HG03066 (cell line): ENCODE data around the gene GPR150.

Experiments
- ATAC-seq: cut with Tn5 transposase; IDR thresholded peaks from one replicate; pipeline ENCODE4 v1.9.1; 2021; ENCODE audit warnings: low read depth; ENCODE audit not compliant: unreplicated experiment

The GPR150 gene

GRCh38 chr5:95620030-95620869, at the start of gene GPR150:
Gene GPR150, plus strand, starts transcription at chr5:95620087. Its CDS starts 189 bp downstream, at chr5:95620276.
- peak; percentile 59 for ATAC-seq

- ATAC-seq, result no peak
Observed at GRCh38 chr5:95572016-95572415, 47.9 kb upstream of the GPR150 start.

- ATAC-seq, result no peak
Observed at GRCh38 chr5:95581576-95581975, 38.3 kb upstream of the GPR150 start.

DNA sequence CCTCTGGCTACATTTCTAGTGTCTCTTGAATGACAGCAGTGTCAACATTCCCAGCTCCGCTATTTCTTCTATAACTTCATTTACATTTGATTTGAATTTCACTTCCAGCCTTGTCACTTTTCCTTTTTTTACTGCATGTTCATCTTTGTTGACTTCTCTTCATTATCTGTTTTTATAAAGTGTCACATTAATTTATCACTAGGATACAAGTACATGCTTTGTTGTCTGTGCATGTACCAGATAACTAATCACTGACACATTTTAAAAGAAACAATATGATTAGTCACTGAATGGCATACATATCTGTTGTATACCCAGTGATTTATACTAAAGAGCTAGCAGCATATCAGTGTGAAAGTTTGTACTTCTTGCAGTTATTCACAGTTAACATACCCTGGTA, 35.9 kb upstream of the GPR150 start:
- no peak for ATAC-seq

DNA sequence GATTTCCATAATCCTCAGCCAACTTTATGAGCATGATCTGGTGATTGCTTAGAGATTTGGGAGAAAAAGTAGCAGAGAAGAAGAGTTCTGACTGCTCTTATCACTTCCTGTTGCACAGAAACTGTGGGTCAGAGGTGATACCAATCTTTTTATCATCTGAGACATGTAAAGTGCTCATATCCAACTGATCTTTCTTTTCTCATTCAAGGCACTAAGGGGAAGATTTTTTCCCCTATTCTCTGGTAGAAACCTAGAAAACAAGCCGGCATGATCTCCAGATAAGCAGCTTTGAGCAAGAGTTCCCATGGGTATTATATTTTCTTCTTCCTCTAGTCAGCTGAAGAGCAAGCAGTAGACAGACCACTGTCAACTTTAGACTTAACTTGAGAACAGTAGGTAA, 29.0 kb upstream of the GPR150 start:
- ATAC-seq, result no peak

GRCh38 chr5:95591490-95591901, 28.4 kb upstream of the GPR150 start:
- ATAC-seq, result no peak

DNA sequence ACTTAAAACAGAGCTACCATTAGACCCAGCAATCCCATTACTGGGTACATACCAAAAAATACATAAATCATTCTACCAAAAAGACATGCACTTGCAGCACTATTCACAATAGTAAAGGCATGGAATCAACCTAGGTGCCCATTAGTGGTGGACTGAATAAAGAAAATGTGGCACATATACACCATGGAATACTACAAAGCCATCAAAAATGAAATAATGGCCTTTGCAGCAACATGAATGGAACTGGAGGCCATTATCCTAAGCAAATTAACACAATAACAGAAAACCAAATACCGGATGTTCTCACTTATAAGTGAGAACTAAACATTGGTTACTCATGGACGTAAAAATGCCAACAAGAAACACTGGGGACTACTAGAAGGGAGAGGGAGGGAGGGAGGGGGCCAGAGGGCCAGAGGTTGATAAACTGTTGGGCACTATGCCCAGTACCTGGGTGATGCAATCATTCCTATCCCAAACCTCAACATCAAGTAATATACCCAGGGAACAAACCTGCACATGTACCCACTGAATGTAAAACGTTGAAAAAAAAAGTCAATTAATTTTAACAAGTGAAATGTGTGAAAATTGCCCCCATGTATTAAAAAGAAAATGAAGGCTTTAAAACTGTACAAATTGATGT, 24.5 kb upstream of the GPR150 start:
- no peak for ATAC-seq

GRCh38 chr5:95599252-95599651, 20.6 kb upstream of the GPR150 start:
- no peak for ATAC-seq

- ATAC-seq, result no peak
Observed at GRCh38 chr5:95600557-95600956, 19.3 kb upstream of the GPR150 start.

DNA sequence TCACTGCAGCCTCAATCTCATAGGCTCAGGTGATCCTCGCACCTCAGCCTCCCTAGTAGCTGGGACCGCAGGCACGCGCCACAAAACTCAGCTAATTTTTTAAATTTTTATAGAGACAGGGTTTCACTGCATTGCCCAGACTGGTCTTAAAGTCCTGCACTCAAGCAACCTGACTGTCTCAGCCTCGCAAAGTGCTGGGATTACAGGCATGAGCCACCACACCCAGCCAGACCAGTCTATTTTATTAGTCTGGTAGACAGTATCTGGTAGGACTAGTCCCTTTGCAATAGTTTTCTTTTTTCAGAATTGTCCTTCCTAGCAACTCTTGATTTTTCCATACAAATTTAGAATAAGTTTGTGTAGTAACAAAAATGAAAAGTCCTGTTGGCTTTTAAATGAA, 14.1 kb upstream of the GPR150 start:
- ATAC-seq, result no peak

DNA sequence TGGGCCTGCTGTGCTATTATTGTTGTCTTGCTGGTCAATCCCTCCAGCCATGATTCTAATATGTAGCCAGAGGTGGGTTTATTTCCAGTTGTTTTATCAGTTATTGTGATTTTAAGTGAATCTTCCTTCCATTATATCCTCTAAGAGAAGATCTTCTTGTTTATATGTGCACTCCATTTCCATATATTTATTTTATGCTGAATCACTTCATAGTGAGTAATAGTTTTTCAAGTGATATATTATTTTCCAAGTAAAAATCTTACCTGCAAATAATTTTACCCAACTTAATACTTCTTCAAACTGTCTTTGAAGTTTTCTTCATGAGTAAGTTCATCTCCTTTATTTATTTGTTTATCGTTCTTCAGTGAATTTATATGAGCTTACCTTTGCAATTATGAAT, 13.5 kb upstream of the GPR150 start:
- no peak for ATAC-seq

- ATAC-seq, result no peak
Observed at GRCh38 chr5:95609711-95610110, 10.2 kb upstream of the GPR150 start.

DNA sequence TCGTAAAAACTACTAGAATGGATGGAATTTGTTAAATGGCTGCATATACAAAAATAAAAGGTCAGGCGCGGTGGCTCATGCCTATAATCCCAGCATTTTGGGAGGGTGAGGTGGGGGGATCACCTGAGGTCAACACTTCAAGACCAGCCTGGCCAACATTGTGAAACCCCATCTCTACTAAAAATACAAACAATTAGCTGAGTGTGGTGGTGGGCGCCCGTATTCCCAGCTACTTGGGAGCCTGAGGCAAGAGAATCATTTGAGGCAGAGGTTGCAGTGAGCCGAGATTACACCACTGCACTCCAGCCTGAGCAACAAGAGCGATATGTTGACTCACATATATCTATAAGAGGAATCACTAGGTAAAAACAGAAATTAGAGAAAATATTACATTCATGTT, 9.3 kb upstream of the GPR150 start:
- ATAC-seq, result no peak

DNA sequence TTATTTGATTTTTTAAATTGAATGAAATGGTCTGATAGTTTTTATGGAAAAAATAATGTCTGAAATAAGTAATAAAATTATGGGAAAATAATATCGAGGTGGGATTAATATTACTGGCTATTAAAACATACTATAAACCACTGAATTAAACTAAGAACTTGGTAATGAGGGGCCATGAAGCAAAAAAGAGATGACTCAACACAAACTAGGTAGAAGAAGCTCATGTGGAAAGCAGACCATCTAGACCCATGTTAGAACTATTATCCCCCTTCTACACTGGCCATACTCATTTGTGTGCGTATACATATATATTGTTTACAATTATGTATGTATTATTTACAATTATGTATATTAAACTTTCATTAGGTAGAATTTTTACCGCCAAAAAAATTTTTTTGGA, 8.5 kb upstream of the GPR150 start:
- ATAC-seq, result no peak

DNA sequence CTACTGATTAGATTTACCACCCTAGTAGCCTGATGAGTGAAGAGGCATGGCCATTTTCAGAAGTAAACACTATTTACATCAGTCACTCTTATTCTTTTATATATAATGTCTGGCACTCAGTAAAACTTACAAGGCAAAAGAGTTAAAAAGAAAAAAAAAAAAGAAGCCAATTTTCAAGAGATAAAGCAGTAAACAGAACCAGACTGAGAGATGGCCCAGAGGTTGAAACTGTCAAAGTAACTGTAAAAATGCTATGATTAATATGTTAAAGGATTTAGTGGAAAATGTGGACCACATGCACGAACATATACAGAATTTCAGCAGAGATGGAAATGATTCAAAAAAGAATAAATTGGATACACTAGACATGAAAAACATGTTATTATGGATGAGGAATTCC, 6.4 kb upstream of the GPR150 start:
- ATAC-seq, result no peak

DNA sequence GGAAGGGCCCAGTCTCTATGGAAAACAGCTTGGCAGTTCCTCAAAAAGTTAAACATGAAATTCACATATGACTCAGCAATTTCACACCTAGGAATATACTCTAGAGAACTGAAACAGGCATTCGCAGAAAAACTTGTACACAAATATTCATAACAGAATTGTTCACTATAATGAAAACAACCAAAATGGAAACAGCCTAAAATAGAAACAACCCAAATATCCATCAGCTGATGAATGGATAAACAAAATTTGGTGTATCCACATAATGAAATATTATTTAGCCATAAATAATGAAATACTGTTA, 4.8 kb upstream of the GPR150 start:
- no peak for ATAC-seq

DNA sequence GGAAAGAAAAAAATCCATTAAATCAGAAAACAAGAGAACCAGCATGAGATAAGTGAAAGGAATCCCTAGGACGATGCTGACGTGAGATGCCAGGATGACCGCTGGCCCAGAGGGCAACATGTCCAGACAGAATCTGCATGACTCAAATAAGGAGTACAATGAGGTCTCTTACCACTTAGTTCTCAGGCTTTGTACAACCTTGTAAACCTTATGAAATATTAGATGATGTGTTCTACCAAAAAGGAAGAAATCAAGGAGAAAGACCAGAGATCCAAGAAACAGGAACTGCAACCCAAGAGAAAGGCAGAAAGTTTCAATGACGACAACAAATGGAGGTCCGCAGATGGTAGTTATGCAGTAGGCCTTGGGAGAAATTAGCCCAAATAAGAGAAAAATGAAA, 2.8 kb upstream of the GPR150 start:
- no peak for ATAC-seq

GRCh38 chr5:95619096-95619495, 791 bp upstream of the GPR150 start:
- ATAC-seq, result no peak

GRCh38 chr5:95619514-95620029, 315 bp upstream of the GPR150 start:
- no peak for ATAC-seq

- ATAC-seq, result peak; percentile 41
Observed at GRCh38 chr5:95620870-95621838, 1.3 kb downstream of the GPR150 start.
